LNCAP (cell line): ENCODE measurements around the gene MAN1A1.
A peak's percentile ranks its signal among the peaks of the same experiment; 100 is the strongest.

Experiments
- TF ChIP-seq, protein P1 (sequence below): fragments of 450-650 bp; IDR thresholded peaks from 2 replicates; pipeline ENCODE4 v1.5.1; 2017; ENCODE audit warnings: mild to moderate bottlenecking

MAN1A1 gene

DNA sequence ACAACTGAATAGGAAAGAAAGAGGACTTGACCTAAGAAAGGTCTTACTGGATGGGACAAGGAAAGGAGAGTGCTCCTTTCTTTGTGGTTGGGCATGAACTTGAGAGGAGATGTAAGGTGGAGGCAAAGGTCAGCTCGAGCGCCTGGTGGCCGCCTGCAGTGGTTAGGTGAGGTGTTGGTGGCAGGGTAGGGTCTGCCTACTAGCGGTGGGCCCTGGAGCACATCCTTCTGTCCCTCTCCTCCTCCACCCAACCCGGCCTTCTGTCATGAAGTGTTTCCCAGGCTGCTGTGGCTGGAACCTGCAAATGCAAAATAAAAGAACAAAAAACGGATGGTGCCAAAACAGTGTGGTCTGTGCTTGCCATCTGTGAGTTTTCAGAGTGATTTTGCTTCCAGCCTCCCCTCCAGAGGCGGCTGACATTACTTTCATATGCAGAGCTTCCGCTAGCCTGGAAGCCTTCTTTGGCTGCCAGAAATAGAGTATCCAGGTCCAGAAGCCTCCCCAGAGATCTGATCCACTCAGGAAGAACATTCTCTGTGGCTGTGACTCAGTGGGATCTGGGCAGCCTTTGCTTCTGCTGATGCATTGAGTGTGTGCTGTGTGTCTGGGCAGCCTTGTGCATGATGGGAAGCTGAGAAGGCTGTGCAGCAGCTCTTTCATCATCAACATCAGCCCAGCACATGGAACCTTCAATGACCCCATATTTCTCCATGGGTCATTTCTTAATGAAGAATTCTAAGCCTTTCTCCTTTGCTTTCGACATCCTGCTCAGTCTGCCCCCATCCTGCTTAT, 191.3 kb downstream of the MAN1A1 start:
- TF ChIP-seq, protein P1, sequence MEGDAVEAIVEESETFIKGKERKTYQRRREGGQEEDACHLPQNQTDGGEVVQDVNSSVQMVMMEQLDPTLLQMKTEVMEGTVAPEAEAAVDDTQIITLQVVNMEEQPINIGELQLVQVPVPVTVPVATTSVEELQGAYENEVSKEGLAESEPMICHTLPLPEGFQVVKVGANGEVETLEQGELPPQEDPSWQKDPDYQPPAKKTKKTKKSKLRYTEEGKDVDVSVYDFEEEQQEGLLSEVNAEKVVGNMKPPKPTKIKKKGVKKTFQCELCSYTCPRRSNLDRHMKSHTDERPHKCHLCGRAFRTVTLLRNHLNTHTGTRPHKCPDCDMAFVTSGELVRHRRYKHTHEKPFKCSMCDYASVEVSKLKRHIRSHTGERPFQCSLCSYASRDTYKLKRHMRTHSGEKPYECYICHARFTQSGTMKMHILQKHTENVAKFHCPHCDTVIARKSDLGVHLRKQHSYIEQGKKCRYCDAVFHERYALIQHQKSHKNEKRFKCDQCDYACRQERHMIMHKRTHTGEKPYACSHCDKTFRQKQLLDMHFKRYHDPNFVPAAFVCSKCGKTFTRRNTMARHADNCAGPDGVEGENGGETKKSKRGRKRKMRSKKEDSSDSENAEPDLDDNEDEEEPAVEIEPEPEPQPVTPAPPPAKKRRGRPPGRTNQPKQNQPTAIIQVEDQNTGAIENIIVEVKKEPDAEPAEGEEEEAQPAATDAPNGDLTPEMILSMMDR: no peak

GRCh38 chr6:119157506-119157815, 192.1 kb downstream of the MAN1A1 start:
- TF ChIP-seq, protein P1: no peak

DNA sequence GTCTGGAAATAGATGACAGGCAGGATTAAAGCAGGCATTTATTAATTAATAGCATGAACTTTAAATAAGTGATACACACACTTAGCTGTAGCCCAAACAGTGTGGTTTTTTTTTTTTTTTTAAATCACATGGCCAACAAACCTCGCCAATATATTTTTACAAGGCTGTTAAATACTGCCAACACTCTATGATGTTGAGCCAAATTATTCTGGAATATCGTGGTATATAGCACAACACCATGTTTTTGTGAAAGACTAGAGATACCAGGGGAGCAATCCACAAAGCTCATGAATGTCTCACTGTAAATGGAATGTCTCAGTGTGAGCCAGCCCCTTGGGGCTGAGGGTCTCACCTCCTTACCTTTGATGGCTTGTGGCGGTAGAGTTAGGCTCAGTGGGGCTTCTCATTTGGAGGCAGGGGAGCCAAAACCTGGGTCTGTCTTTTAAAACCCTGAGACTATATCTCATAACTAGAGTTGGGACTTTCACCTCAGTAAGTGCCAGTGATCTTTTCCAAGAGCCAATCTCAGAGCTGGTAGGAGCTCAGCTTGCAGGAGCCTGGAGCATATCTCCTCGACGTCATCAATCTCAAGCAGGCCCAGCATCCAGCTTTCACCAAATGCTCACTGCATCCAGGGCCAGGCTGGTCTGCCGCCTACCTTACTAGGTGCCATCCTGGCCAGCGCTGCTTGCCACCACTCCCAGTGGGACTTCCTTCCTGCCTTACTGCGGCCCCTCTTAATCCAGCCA, 192.6 kb downstream of the MAN1A1 start:
- TF ChIP-seq, protein P1: no peak

DNA sequence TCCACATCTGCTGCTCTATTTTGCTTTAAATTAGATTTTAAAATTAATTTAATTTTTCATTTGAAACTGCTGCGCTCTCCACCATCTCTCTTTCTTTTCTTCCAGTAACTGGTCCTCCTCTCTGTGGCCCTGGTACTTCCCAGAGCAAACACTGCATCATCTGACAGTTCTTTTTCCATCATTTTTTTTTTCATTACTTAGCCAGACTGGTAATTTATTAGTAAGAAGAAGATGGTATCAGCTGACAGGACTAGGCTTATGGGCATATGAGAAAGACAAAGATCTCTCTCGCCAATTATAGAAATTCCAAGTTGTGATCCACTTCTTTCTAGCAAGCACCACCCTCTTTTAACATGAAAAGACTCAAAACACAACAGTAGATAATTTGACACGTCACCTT, 197.4 kb downstream of the MAN1A1 start:
- TF ChIP-seq, protein P1: no peak

- TF ChIP-seq, protein P1: no peak
Observed at GRCh38 chr6:119148825-119149525, 200.6 kb downstream of the MAN1A1 start.

- TF ChIP-seq, protein P1: peak; percentile 72
Observed at GRCh38 chr6:119148098-119148824, 201.3 kb downstream of the MAN1A1 start.
